Suprapubic skin (tissue), 4 donors: Measurements from ENCODE around the gene PLA2G4F.

Experiments
- EP300 ChIP-seq: sonication (generic); formaldehyde crosslinking; IDR thresholded peaks from one replicate; pipeline ENCODE4 v1.6.1; 2017; ENCODE audit warnings: antibody characterized with exemption
- POLR2A ChIP-seq, 2 donors: fragments of 450-650 bp; IDR thresholded peaks; one replicate each; pipeline ENCODE4 v1.6.1; 2017; ENCODE audit warnings: antibody characterized with exemption in 2 of 2, mild to moderate bottlenecking in 2 of 2, moderate library complexity in 2 of 2
- POLR2AphosphoS5 ChIP-seq, 3 donors: sonication (generic); formaldehyde crosslinking; IDR thresholded peaks; one replicate each; pipeline ENCODE4 v1.6.1; 2017; ENCODE audit warnings: antibody characterized with exemption in 3 of 3
- TF ChIP-seq, protein P1 (sequence below), 2 donors: fragments of 200-600 bp in 1 of 2; fragments of 450-650 bp in 1 of 2; sonication (generic) in 1 of 2; IDR thresholded peaks; one replicate each; pipeline ENCODE4 v1.5.1; 2016 to 2019; ENCODE audit warnings: antibody characterized with exemption in 2 of 2, mild to moderate bottlenecking in 1 of 2, moderate library complexity in 1 of 2

DNA sequence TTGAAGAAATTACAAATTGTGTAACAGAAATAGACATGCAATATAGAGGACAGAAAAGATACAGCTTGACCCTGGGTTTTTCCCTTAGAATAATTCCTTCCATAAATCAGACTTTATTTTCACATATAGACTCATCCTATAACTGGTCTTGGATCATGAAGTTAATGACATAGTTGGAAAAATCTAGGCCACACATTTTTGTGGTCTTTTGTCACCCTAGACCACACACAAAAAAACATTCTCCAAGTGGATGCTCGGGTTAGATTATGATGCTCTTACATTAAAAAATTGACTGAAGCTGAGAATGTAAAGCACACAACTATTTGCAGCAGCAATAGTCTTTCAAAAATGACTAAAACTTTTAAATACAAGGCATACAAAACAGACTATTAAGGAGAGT, 54.6 kb downstream of the PLA2G4F start:
- TF ChIP-seq, protein P1, sequence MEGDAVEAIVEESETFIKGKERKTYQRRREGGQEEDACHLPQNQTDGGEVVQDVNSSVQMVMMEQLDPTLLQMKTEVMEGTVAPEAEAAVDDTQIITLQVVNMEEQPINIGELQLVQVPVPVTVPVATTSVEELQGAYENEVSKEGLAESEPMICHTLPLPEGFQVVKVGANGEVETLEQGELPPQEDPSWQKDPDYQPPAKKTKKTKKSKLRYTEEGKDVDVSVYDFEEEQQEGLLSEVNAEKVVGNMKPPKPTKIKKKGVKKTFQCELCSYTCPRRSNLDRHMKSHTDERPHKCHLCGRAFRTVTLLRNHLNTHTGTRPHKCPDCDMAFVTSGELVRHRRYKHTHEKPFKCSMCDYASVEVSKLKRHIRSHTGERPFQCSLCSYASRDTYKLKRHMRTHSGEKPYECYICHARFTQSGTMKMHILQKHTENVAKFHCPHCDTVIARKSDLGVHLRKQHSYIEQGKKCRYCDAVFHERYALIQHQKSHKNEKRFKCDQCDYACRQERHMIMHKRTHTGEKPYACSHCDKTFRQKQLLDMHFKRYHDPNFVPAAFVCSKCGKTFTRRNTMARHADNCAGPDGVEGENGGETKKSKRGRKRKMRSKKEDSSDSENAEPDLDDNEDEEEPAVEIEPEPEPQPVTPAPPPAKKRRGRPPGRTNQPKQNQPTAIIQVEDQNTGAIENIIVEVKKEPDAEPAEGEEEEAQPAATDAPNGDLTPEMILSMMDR (IDR thresholded peaks at IDR 0.05) = no peak
- TF ChIP-seq POLR2AphosphoS5 (IDR thresholded peaks at IDR 0.05) (no peak), EP300 (no peak), POLR2A (IDR thresholded peaks at IDR 0.05) (no peak)
